WTC11 (cell line): ENCODE measurements around the gene SPAG8. TPM values are rescaled to one million over a fixed set of nuclear protein-coding genes. Genes with fewer than 3 reads are reported as not detected.

Source experiments
- ATAC-seq: fragments of 200-7000 bp; cut with Tn5 transposase; 2 replicates; pipeline ENCODE4 v1.10.0; 2021; ENCODE audit warnings: mild to moderate bottlenecking, moderate library complexity
- CTCF ChIA-PET: fragments of 300-600 bp; sonication (Branson Sonifier 250); formaldehyde crosslinking; loops from one replicate; lab custom pipeline; 2021; ENCODE audit warnings: antibody characterized with exemption; lab: Charles Lee
- POLR2A ChIA-PET: fragments of 350-600 bp; sonication (Branson Sonifier 250); formaldehyde crosslinking; loops from one replicate; lab custom pipeline; 2021; ENCODE audit warnings: antibody characterized with exemption; lab: Charles Lee
- DNase-seq: peaks from one replicate; pipeline ENCODE4 v3.0.0; 2021; ENCODE audit warnings: low spot score
- H3K27ac Mint-ChIP-seq: 2 replicates; pipeline ENCODE4 v1.8.0; 2021; ENCODE audit warnings: mixed read lengths
- H3K27me3 Mint-ChIP-seq: 2 replicates; pipeline ENCODE4 v1.8.0; 2021; ENCODE audit warnings: low read depth, mild to moderate bottlenecking, moderate library complexity, mixed read lengths
- H3K36me3 Mint-ChIP-seq: 2 replicates; pipeline ENCODE4 v1.8.0; 2021; ENCODE audit warnings: mixed read lengths
- H3K4me1 Mint-ChIP-seq: 2 replicates; pipeline ENCODE4 v1.8.0; 2022; ENCODE audit warnings: mixed read lengths
- H3K4me3 Mint-ChIP-seq: 2 replicates; pipeline ENCODE4 v1.8.0; 2021; ENCODE audit warnings: mild to moderate bottlenecking, moderate library complexity, mixed read lengths
- H3K9me3 Mint-ChIP-seq: 2 replicates; pipeline ENCODE4 v1.8.0; 2021; ENCODE audit warnings: mixed read lengths
- AR ChIP-seq: fragments of 250-450 bp; sonication (Bioruptor Pico); IDR thresholded peaks from 2 replicates; pipeline ENCODE4 v1.9.0; 2021; ENCODE audit warnings: mild to moderate bottlenecking
- ARID4B ChIP-seq: sonication (generic); formaldehyde crosslinking; IDR thresholded peaks from 2 replicates; pipeline ENCODE4 v1.8.0; 2023; ENCODE audit warnings: missing genetic modification reagents, mild to moderate bottlenecking, borderline replicate concordance
- CBFB ChIP-seq: sonication (generic); formaldehyde crosslinking; IDR thresholded peaks from 2 replicates; pipeline ENCODE4 v1.8.1; 2022; ENCODE audit warnings: mild to moderate bottlenecking, low read depth, missing genetic modification reagents
- EMX1 ChIP-seq: fragments of 250-450 bp; sonication (Bioruptor Pico); IDR thresholded peaks from 2 replicates; pipeline ENCODE4 v1.8.0; 2021; ENCODE audit warnings: mild to moderate bottlenecking
- ERG ChIP-seq: fragments of 250-450 bp; sonication (Bioruptor Pico); IDR thresholded peaks from 2 replicates; pipeline ENCODE4 v1.8.0; 2021; ENCODE audit warnings: mild to moderate bottlenecking
- ESRRA ChIP-seq: sonication (generic); formaldehyde crosslinking; IDR thresholded peaks from 2 replicates; pipeline ENCODE4 v1.8.1; 2022; ENCODE audit warnings: mild to moderate bottlenecking, missing genetic modification reagents, borderline replicate concordance
- ETV6 ChIP-seq: sonication (generic); formaldehyde crosslinking; IDR thresholded peaks from 2 replicates; pipeline ENCODE4 v1.8.1; 2022; ENCODE audit warnings: mild to moderate bottlenecking, missing genetic modification reagents
- GABPB1 ChIP-seq: sonication (generic); formaldehyde crosslinking; IDR thresholded peaks from 2 replicates; pipeline ENCODE4 v1.8.1; 2023; ENCODE audit warnings: mild to moderate bottlenecking, missing genetic modification reagents
- IRF2 ChIP-seq: sonication (generic); formaldehyde crosslinking; IDR thresholded peaks from 2 replicates; pipeline ENCODE4 v1.8.0; 2022; ENCODE audit warnings: low read depth, missing genetic modification reagents, borderline replicate concordance
- KAT7 ChIP-seq: sonication (generic); formaldehyde crosslinking; IDR thresholded peaks from 2 replicates; pipeline ENCODE4 v1.8.1; 2023; ENCODE audit warnings: missing genetic modification reagents, mild to moderate bottlenecking, borderline replicate concordance
- NR3C1 ChIP-seq: sonication (generic); formaldehyde crosslinking; conservative IDR thresholded peaks from 2 replicates; pipeline ENCODE4 v1.8.1; 2023; ENCODE audit warnings: low read depth, mild to moderate bottlenecking, missing genetic modification reagents
- USF1 ChIP-seq: sonication (generic); formaldehyde crosslinking; IDR thresholded peaks from 2 replicates; pipeline ENCODE4 v1.8.0; 2022; ENCODE audit warnings: mild to moderate bottlenecking, missing genetic modification reagents
- ZNF671 ChIP-seq: fragments of 250-450 bp; sonication (Bioruptor Pico); IDR thresholded peaks from 2 replicates; pipeline ENCODE4 v1.8.0; 2021; ENCODE audit warnings: mild to moderate bottlenecking
- total RNA-seq: library from RNA; stranded (reverse); gene quantifications from 3 replicates; pipeline ENCODE4 v1.2.3, GENCODE V29; 2021
- TF ChIP-seq, protein P1 (sequence below): fragments of 250-450 bp; sonication (Bioruptor Pico); IDR thresholded peaks from 2 replicates; pipeline ENCODE4 v1.9.0; 2021; ENCODE audit warnings: moderate library complexity, mild to moderate bottlenecking, inconsistent platforms, borderline replicate concordance
- TF ChIP-seq, protein P2 (sequence below): sonication (generic); formaldehyde crosslinking; IDR thresholded peaks from 2 replicates; pipeline ENCODE4 v1.8.0; 2023; ENCODE audit warnings: mild to moderate bottlenecking, missing genetic modification reagents
- TF ChIP-seq, protein P3 (sequence below): sonication (generic); formaldehyde crosslinking; conservative IDR thresholded peaks from 2 replicates; pipeline ENCODE4 v1.8.1; 2022; ENCODE audit warnings: mild to moderate bottlenecking, missing genetic modification reagents

The SPAG8 gene
- total RNA-seq, 1 experiment from 2014 or later: 0.72 TPM

GRCh38 chr9:35820076-35820475 is 8.0 kb upstream of the SPAG8 start:
- H3K27ac Mint-ChIP-seq: no peak overlapping the region
- H3K36me3 Mint-ChIP-seq: peaks cover 2% of the 10 kb centered on the region; the same call in 1 of the 2 replicates
- no peak for DNase-seq
- peaks cover 11% of the 10 kb centered on the region for H3K27me3 Mint-ChIP-seq
- POLR2A ChIA-PET: no interaction called here
- no peak overlapping the region for H3K4me3 Mint-ChIP-seq
- TF ChIP-seq ARID4B (CRISPR knock-in tag): no peak
- no peak for TF ChIP-seq ESRRA (CRISPR knock-in tag)
- no peak for TF ChIP-seq GABPB1 (CRISPR knock-in tag)
- ATAC-seq: no peak
- CTCF ChIA-PET: interaction anchor here (1.7 kb wide), 1 partner anchor 62 kb away, joined by 5 read pairs; no protein-coding TSS in a partner anchor
- H3K4me1 Mint-ChIP-seq: peaks cover 20% of the 10 kb centered on the region
- H3K9me3 Mint-ChIP-seq: peaks cover 3% of the 10 kb centered on the region

DNA sequence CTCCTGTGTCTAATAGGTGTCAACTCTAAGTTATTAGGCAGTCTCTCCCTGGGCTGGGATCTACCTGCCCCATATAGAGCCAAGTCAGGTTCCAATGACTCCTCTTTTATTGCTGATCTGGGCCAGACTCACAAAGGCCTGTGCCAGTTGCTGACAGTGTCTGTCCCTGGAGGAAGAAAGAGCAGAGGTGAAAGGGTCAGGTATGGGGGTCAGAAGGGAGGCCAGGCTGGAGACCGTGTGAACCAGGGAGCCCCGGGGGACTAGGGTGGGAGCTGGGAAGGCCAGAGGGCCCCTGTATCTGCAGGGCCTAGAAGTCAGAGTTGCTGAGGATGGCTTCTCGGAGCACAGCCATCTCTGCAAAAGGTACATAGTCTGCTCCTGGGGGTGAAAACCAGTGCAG is 6.3 kb upstream of the SPAG8 start:
- no peak for DNase-seq
- peaks cover 11% of the 10 kb centered on the region for H3K27me3 Mint-ChIP-seq
- ChIA-PET CTCF (no interaction called here), POLR2A (no interaction called here)
- peaks cover 21% of the 10 kb centered on the region for H3K4me1 Mint-ChIP-seq
- no peak for ATAC-seq
- peaks cover 3% of the 10 kb centered on the region for H3K9me3 Mint-ChIP-seq
- no peak overlapping the region for H3K27ac Mint-ChIP-seq
- peaks cover 2% of the 10 kb centered on the region; the same call in 1 of the 2 replicates for H3K36me3 Mint-ChIP-seq
- no peak overlapping the region for H3K4me3 Mint-ChIP-seq
- TF ChIP-seq AR: no peak
- TF ChIP-seq EMX1: no peak
- TF ChIP-seq, protein P1, sequence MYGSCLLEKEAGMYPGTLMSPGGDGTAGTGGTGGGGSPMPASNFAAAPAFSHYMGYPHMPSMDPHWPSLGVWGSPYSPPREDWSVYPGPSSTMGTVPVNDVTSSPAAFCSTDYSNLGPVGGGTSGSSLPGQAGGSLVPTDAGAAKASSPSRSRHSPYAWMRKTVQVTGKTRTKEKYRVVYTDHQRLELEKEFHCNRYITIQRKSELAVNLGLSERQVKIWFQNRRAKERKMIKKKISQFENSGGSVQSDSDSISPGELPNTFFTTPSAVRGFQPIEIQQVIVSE (CRISPR knock-in tag): no peak
- TF ChIP-seq KAT7 (CRISPR knock-in tag): no peak
- TF ChIP-seq ZNF671 (CRISPR knock-in tag): no peak
- no peak for TF ChIP-seq ERG (CRISPR knock-in tag)
- no peak for TF ChIP-seq CBFB (CRISPR knock-in tag)
- TF ChIP-seq USF1 (CRISPR knock-in tag): no peak
- TF ChIP-seq ARID4B (CRISPR knock-in tag): no peak
- no peak for TF ChIP-seq ESRRA (CRISPR knock-in tag)
- TF ChIP-seq NR3C1 (CRISPR knock-in tag): no peak
- TF ChIP-seq, protein P2, sequence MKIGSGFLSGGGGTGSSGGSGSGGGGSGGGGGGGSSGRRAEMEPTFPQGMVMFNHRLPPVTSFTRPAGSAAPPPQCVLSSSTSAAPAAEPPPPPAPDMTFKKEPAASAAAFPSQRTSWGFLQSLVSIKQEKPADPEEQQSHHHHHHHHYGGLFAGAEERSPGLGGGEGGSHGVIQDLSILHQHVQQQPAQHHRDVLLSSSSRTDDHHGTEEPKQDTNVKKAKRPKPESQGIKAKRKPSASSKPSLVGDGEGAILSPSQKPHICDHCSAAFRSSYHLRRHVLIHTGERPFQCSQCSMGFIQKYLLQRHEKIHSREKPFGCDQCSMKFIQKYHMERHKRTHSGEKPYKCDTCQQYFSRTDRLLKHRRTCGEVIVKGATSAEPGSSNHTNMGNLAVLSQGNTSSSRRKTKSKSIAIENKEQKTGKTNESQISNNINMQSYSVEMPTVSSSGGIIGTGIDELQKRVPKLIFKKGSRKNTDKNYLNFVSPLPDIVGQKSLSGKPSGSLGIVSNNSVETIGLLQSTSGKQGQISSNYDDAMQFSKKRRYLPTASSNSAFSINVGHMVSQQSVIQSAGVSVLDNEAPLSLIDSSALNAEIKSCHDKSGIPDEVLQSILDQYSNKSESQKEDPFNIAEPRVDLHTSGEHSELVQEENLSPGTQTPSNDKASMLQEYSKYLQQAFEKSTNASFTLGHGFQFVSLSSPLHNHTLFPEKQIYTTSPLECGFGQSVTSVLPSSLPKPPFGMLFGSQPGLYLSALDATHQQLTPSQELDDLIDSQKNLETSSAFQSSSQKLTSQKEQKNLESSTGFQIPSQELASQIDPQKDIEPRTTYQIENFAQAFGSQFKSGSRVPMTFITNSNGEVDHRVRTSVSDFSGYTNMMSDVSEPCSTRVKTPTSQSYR (CRISPR knock-in tag): no peak
- TF ChIP-seq, protein P3, sequence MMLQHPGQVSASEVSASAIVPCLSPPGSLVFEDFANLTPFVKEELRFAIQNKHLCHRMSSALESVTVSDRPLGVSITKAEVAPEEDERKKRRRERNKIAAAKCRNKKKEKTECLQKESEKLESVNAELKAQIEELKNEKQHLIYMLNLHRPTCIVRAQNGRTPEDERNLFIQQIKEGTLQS (CRISPR knock-in tag): no peak
- TF ChIP-seq IRF2: no peak
- TF ChIP-seq ETV6 (CRISPR knock-in tag): no peak
